HUDEP-2 (cell line): ENCODE measurements around the gene FAR2.

Source experiments
- DNase-seq, 76 experiments: peaks; one replicate each; lab custom pipeline; 2025; ENCODE audit not compliant: unreplicated experiment in 76 of 76; lab: John Stamatoyannopoulos, UW

Gene FAR2

GRCh38 chr12:29200586-29200985 lies 51.5 kb downstream of the FAR2 start:
- DNase-seq, result no peak

DNA sequence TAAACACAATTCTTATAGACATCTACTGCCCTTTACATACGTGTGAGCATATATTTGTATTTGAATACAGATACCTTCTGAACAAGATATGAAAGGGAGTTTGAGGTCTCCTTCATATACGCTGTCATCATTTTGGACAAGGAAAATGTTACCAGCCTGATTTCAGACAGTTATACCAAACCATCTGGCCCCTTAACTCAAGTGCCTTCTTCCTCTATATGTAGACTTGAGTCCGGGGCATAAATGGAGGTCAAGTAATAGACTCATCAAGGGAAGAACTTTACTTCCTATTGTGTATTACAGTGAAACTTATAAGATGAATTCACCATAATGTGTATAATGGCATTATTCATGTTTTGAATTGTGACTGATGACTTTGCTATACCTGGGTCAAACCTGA lies 52.2 kb downstream of the FAR2 start:
- DNase-seq, result no peak

- DNase-seq, result no peak
These were observed 52.7 kb downstream of the FAR2 start for GRCh38 chr12:29201746-29202145.

GRCh38 chr12:29204521-29204920 lies 55.4 kb downstream of the FAR2 start:
- no peak for DNase-seq

DNA sequence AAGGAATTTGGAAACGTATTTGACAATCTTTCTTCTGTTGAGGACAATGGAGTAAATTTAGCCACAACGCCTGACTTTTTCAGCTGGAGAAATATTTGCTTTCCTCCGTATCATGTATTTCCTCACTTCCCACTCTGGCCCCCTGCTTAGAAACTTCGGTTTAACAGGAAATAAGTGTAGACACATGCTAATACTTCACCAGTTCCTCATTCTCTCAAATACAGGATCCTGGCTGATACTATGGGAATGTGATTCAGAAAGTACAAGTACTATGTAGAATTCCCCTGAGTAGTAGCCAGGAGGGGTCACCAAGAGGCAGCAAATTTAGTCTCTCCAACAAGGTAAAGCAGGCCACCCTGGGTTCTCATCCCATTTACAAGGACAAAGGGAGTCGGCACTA lies 58.0 kb downstream of the FAR2 start:
- no peak for DNase-seq

DNA sequence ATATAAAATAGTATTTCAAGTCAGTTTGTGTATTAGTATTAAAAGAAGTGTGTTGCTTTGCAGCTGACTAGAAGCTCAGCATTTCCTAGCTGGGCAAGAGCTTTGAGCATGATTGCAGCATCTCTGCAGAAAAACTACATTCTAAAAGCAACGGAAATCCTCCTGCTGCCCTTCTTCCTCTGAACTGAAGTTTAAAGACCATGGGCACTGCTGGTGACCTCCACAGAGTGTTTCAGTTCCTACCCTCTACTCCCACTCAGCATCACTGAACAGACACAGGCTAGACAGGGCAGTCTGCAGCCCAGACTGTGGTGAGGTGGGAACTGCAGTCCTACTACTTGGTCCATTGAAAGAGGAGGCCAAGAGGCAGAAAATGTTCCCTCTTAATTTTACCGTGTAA lies 59.0 kb downstream of the FAR2 start:
- DNase-seq, result no peak

DNA sequence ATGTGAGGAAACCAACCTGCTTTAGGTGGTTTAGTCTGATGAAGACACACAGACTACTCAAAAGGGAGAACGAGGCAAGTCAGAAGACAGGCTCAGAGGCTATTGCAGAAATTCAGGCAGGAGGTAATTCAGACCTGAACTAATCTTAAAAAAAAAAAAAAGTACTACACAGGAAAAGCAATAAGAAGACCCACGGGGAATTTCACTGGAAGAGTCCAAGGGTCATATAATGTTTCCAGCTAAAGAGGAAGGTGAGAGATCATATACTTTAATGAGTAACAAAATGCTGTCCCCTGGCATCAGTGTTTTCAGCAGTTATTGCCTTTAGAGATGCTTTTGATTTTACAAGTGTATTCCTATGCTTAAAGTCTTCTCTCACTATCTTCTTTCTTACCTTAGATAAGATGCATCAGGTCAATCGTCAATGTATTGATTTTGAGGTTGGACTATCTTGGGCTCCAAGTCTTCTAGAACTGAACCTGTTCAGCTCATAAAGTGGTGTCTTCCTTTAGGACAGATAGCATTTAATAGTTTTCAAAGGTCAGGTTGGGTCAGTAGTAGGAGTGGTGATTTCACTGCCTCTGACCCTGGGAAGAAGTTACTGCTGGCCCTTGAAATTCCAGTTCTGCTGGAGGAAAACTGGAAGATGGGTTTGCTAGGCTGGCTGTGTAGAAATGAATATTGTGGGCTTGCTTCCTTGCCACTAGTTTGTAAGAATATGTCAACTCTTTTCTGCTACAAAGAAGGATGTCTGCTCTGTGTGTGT lies 60.0 kb downstream of the FAR2 start:
- no peak for DNase-seq

- DNase-seq, result no peak
These were observed 62.6 kb downstream of the FAR2 start for GRCh38 chr12:29211696-29212095.

- no peak for DNase-seq
These were observed 63.8 kb downstream of the FAR2 start for GRCh38 chr12:29212682-29213403.

GRCh38 chr12:29216266-29216665 lies 67.2 kb downstream of the FAR2 start:
- no peak for DNase-seq

- DNase-seq, result no peak
These were observed 67.9 kb downstream of the FAR2 start for GRCh38 chr12:29216797-29217575.

DNA sequence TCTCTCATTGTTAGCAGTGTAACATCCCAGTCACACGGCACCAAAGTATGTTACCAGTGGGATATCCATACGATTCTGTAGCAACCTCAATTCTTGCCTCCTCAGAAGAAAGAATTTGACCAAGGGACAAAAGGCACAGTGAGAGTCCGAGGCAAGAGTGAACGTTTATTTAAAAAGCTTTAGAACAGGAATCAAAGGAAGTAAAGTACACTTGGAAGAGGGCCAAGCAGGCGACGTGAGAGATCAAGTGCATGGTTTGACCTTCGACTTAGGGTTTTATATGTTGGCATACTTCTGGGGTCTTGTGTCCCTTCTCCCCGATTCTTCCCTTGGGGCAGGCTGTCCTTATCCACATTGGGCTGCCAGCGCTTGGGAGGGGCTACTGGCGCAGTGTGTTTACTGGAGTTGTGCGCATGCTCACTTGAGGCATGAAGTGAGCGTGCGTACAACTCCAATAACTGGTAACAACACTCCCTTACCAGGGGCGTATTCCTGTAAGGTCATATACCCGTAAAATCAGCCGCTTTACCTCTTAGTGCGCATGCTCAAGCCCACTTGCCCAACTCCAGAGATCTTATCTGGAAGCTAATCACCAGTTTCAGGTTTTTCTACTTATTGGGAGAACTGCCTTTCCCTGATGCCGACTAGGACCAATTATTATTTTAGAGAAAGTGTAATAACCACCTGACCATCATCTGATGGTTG lies 71.7 kb downstream of the FAR2 start:
- DNase-seq, result no peak

GRCh38 chr12:29222200-29222599 lies 73.1 kb downstream of the FAR2 start:
- DNase-seq, result no peak

- no peak for DNase-seq
These were observed 74.3 kb downstream of the FAR2 start for GRCh38 chr12:29223426-29223825.

DNA sequence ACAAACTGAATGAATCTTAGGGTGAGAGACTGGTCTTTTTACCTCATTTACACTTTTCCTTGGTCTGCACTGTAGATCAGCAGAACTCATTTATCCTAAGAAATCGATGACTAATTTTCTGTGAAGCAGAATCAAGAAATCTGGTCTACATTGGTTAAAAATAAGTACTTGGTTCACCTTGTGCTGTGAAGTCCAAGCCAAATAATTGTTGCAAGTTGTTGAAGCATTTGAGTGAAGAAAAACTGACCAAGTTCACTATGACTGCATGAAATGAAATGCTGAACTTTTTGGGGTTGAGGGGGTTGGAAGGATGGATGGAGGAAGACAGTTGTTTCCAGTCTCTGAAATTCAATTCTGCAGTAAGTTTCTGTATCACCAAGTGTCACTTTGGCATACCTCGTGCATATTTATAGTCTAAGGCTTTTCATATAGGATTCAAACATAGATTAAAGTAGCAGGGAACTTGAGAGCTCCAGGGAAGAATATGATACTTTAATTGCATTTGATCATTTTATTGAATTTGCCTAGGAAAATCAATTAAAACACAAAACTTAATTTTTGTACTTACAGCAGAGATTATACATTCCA lies 75.0 kb downstream of the FAR2 start:
- DNase-seq, result no peak

DNA sequence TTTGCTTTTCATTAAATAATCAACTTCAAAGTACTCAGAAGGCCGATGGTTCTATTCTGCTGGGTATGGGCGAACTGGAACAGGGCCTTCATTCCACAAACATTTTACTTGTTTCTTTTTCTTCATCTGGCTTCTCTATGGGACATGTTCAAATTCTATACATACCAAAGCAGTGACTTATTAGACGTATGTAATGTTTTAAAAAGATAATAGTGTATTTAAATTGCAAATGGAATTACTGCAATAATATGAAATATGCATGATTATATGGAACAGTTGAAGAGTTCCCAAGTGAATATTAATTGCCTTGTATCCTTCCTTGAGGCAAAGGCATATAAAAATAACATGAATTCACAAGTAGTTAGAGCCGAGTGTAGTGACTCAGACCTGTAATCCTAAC lies 75.5 kb downstream of the FAR2 start:
- no peak for DNase-seq

- DNase-seq, result no peak
These were observed 76.8 kb downstream of the FAR2 start for GRCh38 chr12:29225834-29226233.

DNA sequence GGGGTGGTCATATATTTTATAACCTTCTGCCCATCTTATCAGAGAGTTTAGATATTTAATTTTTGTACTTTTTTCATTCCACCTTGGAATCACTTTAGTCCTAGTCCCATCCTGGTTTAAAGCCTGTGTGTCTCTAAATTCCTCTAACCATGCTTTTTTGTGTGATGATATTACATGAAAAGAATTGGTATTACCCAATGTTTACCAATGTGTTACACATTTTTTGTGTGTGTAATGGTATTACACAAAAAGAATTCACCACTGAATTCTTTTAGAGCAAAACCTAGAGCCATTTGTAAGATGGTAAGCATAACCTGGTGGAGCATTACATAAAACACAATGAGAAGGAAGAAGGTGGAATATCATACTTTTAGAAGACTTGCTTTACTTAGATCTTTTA lies 77.5 kb downstream of the FAR2 start:
- DNase-seq, result no peak

- no peak for DNase-seq
These were observed 79.5 kb downstream of the FAR2 start for GRCh38 chr12:29228474-29229157.

GRCh38 chr12:29229158-29229505 lies 80.1 kb downstream of the FAR2 start:
- no peak for DNase-seq
